Subcutaneous adipose tissue (tissue), 4 donors: Measurements from ENCODE around the gene CHD6. TPM values are rescaled to one million over a fixed set of nuclear protein-coding genes. Genes with fewer than 3 reads are reported as not detected.

Source experiments
- total RNA-seq, 4 donors: library from RNA; depleted of rRNA; stranded (reverse); fragments of >200 nt; gene quantifications; one replicate each; pipeline ENCODE4 v1.1.0, GENCODE V29; 2016
- TF ChIP-seq, protein P1 (sequence below): fragments of 450-650 bp; IDR thresholded peaks from one replicate; pipeline ENCODE4 v1.5.1; 2016; ENCODE audit warnings: low read depth, mild to moderate bottlenecking, control low read depth, antibody characterized with exemption, moderate library complexity

CHD6 gene
- total RNA-seq, 4 donors from 2014 or later, result 31.5 to 47.4 (median 37.9) TPM

DNA sequence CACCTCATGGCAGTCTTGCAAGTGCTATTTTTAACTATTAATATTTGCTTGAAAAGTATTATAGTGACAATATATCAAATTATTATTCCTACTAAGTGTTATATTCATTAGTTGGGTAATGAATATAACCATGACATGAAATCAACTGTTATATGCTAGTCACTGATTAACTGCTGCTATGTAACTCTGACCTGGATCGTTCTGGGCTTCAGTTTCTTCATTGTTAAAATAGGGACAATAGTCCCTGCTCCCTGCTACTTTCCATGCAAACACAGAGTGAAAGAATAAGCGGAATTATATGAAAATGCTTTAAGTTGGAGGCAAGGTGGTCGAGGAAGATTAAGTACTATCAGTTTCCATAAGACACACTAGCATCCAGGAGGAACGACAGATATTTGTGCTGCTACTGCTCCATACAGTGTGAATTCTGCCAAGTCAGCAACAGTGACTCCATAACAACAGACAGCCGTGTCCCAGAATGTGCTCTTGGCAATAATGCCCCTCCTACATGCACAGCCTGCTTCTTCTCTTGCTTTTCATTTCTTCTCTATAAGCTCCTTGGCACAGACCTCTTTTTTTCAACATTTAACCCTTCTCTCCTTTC lies 107.2 kb downstream of the CHD6 start:
- TF ChIP-seq, protein P1, sequence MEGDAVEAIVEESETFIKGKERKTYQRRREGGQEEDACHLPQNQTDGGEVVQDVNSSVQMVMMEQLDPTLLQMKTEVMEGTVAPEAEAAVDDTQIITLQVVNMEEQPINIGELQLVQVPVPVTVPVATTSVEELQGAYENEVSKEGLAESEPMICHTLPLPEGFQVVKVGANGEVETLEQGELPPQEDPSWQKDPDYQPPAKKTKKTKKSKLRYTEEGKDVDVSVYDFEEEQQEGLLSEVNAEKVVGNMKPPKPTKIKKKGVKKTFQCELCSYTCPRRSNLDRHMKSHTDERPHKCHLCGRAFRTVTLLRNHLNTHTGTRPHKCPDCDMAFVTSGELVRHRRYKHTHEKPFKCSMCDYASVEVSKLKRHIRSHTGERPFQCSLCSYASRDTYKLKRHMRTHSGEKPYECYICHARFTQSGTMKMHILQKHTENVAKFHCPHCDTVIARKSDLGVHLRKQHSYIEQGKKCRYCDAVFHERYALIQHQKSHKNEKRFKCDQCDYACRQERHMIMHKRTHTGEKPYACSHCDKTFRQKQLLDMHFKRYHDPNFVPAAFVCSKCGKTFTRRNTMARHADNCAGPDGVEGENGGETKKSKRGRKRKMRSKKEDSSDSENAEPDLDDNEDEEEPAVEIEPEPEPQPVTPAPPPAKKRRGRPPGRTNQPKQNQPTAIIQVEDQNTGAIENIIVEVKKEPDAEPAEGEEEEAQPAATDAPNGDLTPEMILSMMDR, result no peak

DNA sequence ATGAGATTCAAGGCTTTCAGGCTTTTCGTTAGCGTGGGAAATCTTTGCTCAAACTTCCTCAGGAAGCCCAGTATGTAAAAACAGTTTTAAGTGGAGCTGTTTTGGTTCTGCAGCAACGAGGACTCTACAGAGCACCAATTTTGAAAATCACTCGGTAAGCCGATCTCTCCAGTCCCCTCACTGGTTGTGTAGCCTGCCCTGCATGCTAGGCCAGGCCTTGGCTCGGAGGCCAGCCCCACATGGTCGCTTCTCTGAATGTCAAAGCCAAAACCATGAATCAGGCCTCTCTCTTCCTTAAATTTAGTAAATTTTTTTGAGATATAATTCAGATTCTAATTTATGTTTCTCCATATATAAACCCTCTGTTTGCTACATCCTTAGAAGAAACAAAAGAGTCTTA lies 108.0 kb downstream of the CHD6 start:
- TF ChIP-seq, protein P1, result no peak

- TF ChIP-seq, protein P1, result no peak
These were observed 108.6 kb downstream of the CHD6 start for GRCh38 chr20:41509316-41510200.

GRCh38 chr20:41508335-41508734 lies 109.8 kb downstream of the CHD6 start:
- TF ChIP-seq, protein P1, result no peak

DNA sequence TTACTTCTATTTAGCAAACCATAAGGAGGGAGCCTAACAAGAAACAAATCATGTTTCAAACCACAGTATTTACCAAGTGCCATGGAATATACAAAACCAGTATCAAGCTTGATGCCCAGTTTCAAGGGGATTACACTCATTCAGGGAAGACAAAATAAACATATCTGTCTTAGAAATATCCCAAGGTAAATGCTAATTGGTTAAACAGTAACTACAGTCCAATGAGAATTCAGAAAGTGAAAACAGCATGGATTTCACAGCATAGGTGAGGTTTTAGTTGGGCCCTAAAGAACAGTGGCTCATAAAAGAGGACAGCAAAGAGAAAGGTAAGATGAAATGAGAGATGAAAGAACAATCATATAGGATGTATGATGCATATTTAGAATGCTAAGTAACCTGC lies 110.3 kb downstream of the CHD6 start:
- TF ChIP-seq, protein P1, result no peak

- TF ChIP-seq, protein P1, result no peak
These were observed 110.7 kb downstream of the CHD6 start for GRCh38 chr20:41507436-41507835.

DNA sequence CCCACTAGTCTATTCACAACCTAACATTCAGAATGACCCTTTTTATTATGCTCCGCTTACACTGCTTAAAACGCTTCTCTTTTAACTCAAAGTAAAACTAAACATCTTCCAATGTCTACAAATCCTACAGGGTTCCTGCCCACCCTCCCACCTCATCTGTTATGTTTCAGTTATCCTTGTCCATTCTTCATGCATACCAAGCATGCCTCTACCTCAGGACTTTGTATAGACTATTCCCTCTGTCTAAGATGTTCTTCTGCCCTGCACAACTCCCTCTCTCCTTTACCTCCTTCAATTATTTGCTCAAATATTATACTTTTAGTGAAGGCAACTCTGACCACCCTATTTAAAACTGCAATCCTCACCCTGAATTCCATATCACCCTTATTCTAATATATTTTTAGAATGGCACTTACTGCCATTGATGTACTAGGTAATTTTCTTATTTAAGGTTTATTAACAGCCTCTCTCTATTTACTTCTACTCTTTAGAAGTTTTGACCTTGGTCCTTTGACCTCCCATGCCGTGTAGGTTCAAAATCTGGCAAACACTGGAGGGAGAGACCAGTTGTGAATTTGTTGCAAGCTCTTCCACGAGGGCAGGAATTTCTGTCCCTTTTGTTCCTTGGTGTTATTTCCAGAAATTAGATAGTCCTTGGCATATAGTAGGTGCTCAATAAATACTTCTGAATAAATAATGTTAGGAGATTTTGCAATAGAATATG lies 111.8 kb downstream of the CHD6 start:
- TF ChIP-seq, protein P1, result no peak
